HepG2 (cell line): ENCODE measurements around the gene NELL1. TPM values are rescaled to one million over a fixed set of nuclear protein-coding genes. Genes with fewer than 3 reads are reported as not detected.

Experiments used
- SRSF1 ChIP-seq: fragments of 200-400 bp; formaldehyde crosslinking; optimal IDR thresholded peaks from 2 replicates; pipeline ENCODE3; 2017; ENCODE audit warnings: mild to moderate bottlenecking, low read depth, low read length, moderate library complexity
- ZNF383 ChIP-seq: sonication (generic); formaldehyde crosslinking; IDR thresholded peaks from 2 replicates; pipeline ENCODE4 v1.4.0; 2020; ENCODE audit warnings: missing genetic modification reagents, mild to moderate bottlenecking, borderline replicate concordance
- polyA plus RNA-seq, 8 experiments: library from polyadenylated mRNA; depleted of rRNA in 3 of 8; stranded (reverse) in 7 of 8; unstranded in 1 of 8; fragments of >200 nt; fragmentation: Illumina TruSeq in 4 of 8; extraction: Trizol in 4 of 8; gene quantifications; 2 replicates each; pipeline versions ENCODE4 v1.2.1 to v1.2.3, GENCODE V29; 2011 to 2016; ENCODE audit warnings: low read depth in 4 of 8, missing spikeins in 1 of 8, mixed read lengths in 1 of 8; ENCODE audit not compliant: insufficient read depth in 1 of 8
- total RNA-seq, 5 experiments: library from RNA; depleted of rRNA; stranded (reverse); fragments of >200 nt; fragmentation: Illumina TruSeq; extraction: Trizol; gene quantifications; 2 replicates each; pipeline ENCODE4 v1.2.3, GENCODE V29; 2016; ENCODE audit warnings: low read depth in 1 of 5
- TF ChIP-seq, protein P1 (sequence below): sonication (generic); formaldehyde crosslinking; IDR thresholded peaks from 2 replicates; pipeline ENCODE4 v1.8.0; 2022; ENCODE audit warnings: missing genetic modification reagents, mild to moderate bottlenecking, moderate library complexity, borderline replicate concordance
- TF ChIP-seq, protein P2 (sequence below): sonication (generic); formaldehyde crosslinking; conservative IDR thresholded peaks from 2 replicates; pipeline ENCODE4 v1.4.0; 2020; ENCODE audit warnings: missing genetic modification reagents
- TF ChIP-seq, protein P3 (sequence below): sonication (generic); formaldehyde crosslinking; IDR thresholded peaks from 2 replicates; pipeline ENCODE4 v1.5.0; 2020; ENCODE audit warnings: missing genetic modification reagents
- TF ChIP-seq, protein P4 (sequence below): sonication (generic); formaldehyde crosslinking; IDR thresholded peaks from 2 replicates; pipeline ENCODE4 v1.9.0; 2022; ENCODE audit warnings: low read depth, missing genetic modification reagents
- TF ChIP-seq, protein P5 (sequence below): sonication (generic); formaldehyde crosslinking; IDR thresholded peaks from 2 replicates; pipeline ENCODE4 v1.8.0; 2022; ENCODE audit warnings: missing genetic modification reagents, mild to moderate bottlenecking, inconsistent platforms, borderline replicate concordance

Gene NELL1
- total and polyA plus RNA-seq, 2 of the 13 experiments (the other 11 are each of a cell fraction or from before 2014, with no cell fraction given): not detected

DNA sequence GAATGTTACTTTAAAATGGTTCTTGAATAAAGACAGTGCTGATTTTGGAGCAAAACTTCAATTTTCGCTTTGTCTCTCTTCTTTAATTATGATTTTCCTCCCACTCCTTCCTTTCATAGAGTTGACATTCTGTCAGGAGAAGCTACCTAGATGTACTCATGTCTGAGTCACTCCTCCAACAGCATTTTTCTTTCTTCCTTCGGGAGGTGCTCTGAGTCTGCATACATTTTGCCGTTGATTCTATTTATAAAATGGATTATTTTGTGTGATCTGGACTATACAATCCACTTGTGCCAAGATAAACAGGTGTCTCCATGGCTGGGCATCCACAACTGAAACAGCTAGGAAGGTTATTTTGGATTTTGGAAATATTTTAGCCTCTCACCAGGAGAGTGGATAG lies 935.2 kb downstream of the NELL1 start (continued):
- TF ChIP-seq, protein P1, sequence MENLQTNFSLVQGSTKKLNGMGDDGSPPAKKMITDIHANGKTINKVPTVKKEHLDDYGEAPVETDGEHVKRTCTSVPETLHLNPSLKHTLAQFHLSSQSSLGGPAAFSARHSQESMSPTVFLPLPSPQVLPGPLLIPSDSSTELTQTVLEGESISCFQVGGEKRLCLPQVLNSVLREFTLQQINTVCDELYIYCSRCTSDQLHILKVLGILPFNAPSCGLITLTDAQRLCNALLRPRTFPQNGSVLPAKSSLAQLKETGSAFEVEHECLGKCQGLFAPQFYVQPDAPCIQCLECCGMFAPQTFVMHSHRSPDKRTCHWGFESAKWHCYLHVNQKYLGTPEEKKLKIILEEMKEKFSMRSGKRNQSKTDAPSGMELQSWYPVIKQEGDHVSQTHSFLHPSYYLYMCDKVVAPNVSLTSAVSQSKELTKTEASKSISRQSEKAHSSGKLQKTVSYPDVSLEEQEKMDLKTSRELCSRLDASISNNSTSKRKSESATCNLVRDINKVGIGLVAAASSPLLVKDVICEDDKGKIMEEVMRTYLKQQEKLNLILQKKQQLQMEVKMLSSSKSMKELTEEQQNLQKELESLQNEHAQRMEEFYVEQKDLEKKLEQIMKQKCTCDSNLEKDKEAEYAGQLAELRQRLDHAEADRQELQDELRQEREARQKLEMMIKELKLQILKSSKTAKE (CRISPR knock-in tag): no peak
- TF ChIP-seq, protein P2, sequence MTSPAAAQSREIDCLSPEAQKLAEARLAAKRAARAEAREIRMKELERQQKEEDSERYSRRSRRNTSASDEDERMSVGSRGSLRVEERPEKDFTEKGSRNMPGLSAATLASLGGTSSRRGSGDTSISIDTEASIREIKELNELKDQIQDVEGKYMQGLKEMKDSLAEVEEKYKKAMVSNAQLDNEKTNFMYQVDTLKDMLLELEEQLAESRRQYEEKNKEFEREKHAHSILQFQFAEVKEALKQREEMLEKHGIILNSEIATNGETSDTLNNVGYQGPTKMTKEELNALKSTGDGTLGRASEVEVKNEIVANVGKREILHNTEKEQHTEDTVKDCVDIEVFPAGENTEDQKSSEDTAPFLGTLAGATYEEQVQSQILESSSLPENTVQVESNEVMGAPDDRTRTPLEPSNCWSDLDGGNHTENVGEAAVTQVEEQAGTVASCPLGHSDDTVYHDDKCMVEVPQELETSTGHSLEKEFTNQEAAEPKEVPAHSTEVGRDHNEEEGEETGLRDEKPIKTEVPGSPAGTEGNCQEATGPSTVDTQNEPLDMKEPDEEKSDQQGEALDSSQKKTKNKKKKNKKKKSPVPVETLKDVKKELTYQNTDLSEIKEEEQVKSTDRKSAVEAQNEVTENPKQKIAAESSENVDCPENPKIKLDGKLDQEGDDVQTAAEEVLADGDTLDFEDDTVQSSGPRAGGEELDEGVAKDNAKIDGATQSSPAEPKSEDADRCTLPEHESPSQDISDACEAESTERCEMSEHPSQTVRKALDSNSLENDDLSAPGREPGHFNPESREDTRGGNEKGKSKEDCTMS (CRISPR knock-in tag): no peak
- TF ChIP-seq ZNF383 (no peak), SRSF1 (no peak)
- TF ChIP-seq, protein P3, sequence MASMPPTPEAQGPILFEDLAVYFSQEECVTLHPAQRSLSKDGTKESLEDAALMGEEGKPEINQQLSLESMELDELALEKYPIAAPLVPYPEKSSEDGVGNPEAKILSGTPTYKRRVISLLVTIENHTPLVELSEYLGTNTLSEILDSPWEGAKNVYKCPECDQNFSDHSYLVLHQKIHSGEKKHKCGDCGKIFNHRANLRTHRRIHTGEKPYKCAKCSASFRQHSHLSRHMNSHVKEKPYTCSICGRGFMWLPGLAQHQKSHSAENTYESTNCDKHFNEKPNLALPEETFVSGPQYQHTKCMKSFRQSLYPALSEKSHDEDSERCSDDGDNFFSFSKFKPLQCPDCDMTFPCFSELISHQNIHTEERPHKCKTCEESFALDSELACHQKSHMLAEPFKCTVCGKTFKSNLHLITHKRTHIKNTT (CRISPR knock-in tag): no peak
- TF ChIP-seq, protein P4, sequence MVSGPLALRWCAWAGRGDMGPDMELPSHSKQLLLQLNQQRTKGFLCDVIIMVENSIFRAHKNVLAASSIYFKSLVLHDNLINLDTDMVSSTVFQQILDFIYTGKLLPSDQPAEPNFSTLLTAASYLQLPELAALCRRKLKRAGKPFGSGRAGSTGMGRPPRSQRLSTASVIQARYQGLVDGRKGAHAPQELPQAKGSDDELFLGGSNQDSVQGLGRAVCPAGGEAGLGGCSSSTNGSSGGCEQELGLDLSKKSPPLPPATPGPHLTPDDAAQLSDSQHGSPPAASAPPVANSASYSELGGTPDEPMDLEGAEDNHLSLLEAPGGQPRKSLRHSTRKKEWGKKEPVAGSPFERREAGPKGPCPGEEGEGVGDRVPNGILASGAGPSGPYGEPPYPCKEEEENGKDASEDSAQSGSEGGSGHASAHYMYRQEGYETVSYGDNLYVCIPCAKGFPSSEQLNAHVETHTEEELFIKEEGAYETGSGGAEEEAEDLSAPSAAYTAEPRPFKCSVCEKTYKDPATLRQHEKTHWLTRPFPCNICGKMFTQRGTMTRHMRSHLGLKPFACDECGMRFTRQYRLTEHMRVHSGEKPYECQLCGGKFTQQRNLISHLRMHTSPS (CRISPR knock-in tag): no peak
- TF ChIP-seq, protein P5, sequence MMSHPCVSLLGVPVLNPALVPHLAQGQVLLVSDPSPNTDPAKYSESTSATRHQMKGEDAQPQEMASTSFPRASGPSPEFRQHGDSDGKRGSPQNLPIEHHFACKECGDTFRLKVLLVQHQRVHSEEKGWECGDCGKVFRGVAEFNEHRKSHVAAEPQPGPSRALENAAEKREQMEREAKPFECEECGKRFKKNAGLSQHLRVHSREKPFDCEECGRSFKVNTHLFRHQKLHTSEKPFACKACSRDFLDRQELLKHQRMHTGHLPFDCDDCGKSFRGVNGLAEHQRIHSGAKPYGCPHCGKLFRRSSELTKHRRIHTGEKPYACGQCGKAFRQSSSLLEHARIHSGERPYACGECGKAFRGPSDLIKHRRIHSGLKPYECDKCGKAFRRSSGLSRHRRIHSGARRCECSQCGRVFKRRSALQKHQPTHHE (CRISPR knock-in tag): no peak
